ENCODE measurements around the gene DCDC2C. TPM values are rescaled to one million over a fixed set of nuclear protein-coding genes. Genes with fewer than 3 reads are reported as not detected.

The DCDC2C gene
- polyA plus RNA-seq, 1 donor from 2014 or later, result not detected

- Histone ChIP-seq H3K4me3 (ENCODE audit: low read length) (no peak overlapping the region), H3K9me2 (ENCODE audit: insufficient read depth, low read length) (no peaks in the 10 kb centered on the region), H2AFZ (ENCODE audit: low read depth, low read length) (no peak overlapping the region), H3K79me2 (replicated peaks; ENCODE audit: insufficient read depth, low read length) (no peaks in the 10 kb centered on the region), H4K20me1 (ENCODE audit: insufficient read depth) (no peaks in the 10 kb centered on the region), H3K36me3 (ENCODE audit: insufficient read depth, low read length) (no peaks in the 10 kb centered on the region), H3K9me3 (ENCODE audit: low read length) (no peaks in the 10 kb centered on the region), H3F3A (ENCODE audit: insufficient read depth, low read length, poor library complexity, severe bottlenecking) (no peaks in the 10 kb centered on the region), H3K9ac (ENCODE audit: low read length) (no peak overlapping the region), H3K4me2 (ENCODE audit: low read length) (no peak overlapping the region), H3K27me3 (ENCODE audit: insufficient read depth, low read depth, low read length) (no peaks in the 10 kb centered on the region), H3K27ac (ENCODE audit: low read length) (no peak overlapping the region)
- no peak for TF ChIP-seq SMC3 (conservative IDR thresholded peaks at IDR 0.05; ENCODE audit: poor library complexity)
- TF ChIP-seq EP300 (conservative IDR thresholded peaks at IDR 0.05; ENCODE audit: poor library complexity, severe bottlenecking), result no peak
- no peak for TF ChIP-seq REST (IDR thresholded peaks at IDR 0.05; ENCODE audit: borderline replicate concordance)
- no peak for TF ChIP-seq TAF1 (IDR thresholded peaks at IDR 0.05; ENCODE audit: low read depth)
- TF ChIP-seq POLR2AphosphoS5 (IDR thresholded peaks at IDR 0.05), result no peak
- no peak for TF ChIP-seq EZH2 (IDR thresholded peaks at IDR 0.05; ENCODE audit: borderline replicate concordance, insufficient read depth, low read length, poor library complexity, severe bottlenecking)
- TF ChIP-seq MXI1 (conservative IDR thresholded peaks at IDR 0.05; ENCODE audit: poor library complexity, severe bottlenecking), result no peak
- no peak for TF ChIP-seq CTCF (IDR thresholded peaks at IDR 0.05; ENCODE audit: poor library complexity, severe bottlenecking)
- no peak for TF ChIP-seq RAD21 (conservative IDR thresholded peaks at IDR 0.05)
Observed at GRCh38 chr2:3837086-3837485, 133.7 kb downstream of the DCDC2C start.

- no peaks in the 10 kb centered on the region for H3K9me2 ChIP-seq (ENCODE audit: insufficient read depth, low read length)
- H3K9ac ChIP-seq (ENCODE audit: low read length), result no peak overlapping the region
- H3K4me2 ChIP-seq (ENCODE audit: low read length), result no peak overlapping the region
- H4K20me1 ChIP-seq (ENCODE audit: insufficient read depth), result no peaks in the 10 kb centered on the region
- H2AFZ ChIP-seq (ENCODE audit: low read depth, low read length), result no peak overlapping the region
- TF ChIP-seq RAD21 (conservative IDR thresholded peaks at IDR 0.05) (no peak), EP300 (conservative IDR thresholded peaks at IDR 0.05; ENCODE audit: poor library complexity, severe bottlenecking) (no peak), SMC3 (conservative IDR thresholded peaks at IDR 0.05; ENCODE audit: poor library complexity) (no peak), REST (IDR thresholded peaks at IDR 0.05; ENCODE audit: borderline replicate concordance) (no peak), POLR2AphosphoS5 (IDR thresholded peaks at IDR 0.05) (no peak), CTCF (IDR thresholded peaks at IDR 0.05; ENCODE audit: poor library complexity, severe bottlenecking) (no peak), EZH2 (IDR thresholded peaks at IDR 0.05; ENCODE audit: borderline replicate concordance, insufficient read depth, low read length, poor library complexity, severe bottlenecking) (no peak), MXI1 (conservative IDR thresholded peaks at IDR 0.05; ENCODE audit: poor library complexity, severe bottlenecking) (no peak), TAF1 (IDR thresholded peaks at IDR 0.05; ENCODE audit: low read depth) (no peak)
- no peak overlapping the region for H3K27ac ChIP-seq (ENCODE audit: low read length)
- H3K9me3 ChIP-seq (ENCODE audit: low read length), result no peaks in the 10 kb centered on the region
- no peaks in the 10 kb centered on the region for H3K79me2 ChIP-seq (replicated peaks; ENCODE audit: insufficient read depth, low read length)
- H3F3A ChIP-seq (ENCODE audit: insufficient read depth, low read length, poor library complexity, severe bottlenecking), result no peaks in the 10 kb centered on the region
- H3K27me3 ChIP-seq (ENCODE audit: insufficient read depth, low read depth, low read length), result no peaks in the 10 kb centered on the region
- no peaks in the 10 kb centered on the region for H3K36me3 ChIP-seq (ENCODE audit: insufficient read depth, low read length)
- H3K4me3 ChIP-seq (ENCODE audit: low read length), result no peak overlapping the region
Observed at GRCh38 chr2:3838348-3838747, 135.0 kb downstream of the DCDC2C start.
